HepG2 (cell line): ENCODE measurements around the gene NUBP2. TPM values are rescaled to one million over a fixed set of nuclear protein-coding genes. Genes with fewer than 3 reads are reported as not detected.

Experiments
- BCL6 ChIP-seq: IDR thresholded peaks from 2 replicates; pipeline ENCODE4 v1.6.1; 2016; ENCODE audit warnings: missing genetic modification reagents, missing compliant biosample characterization
- CHCHD3 ChIP-seq: sonication (generic); formaldehyde crosslinking; IDR thresholded peaks from 2 replicates; pipeline ENCODE4 v1.8.0; 2022; ENCODE audit warnings: mild to moderate bottlenecking, missing genetic modification reagents, moderate library complexity
- CREM ChIP-seq, 2 experiments: sonication (generic) in 1 of 2; formaldehyde crosslinking in 1 of 2; IDR thresholded peaks; 2 replicates each; pipeline versions ENCODE4 v1.4.0 to v1.6.1; 2016 to 2020; ENCODE audit warnings: antibody characterized with exemption in 1 of 2, mild to moderate bottlenecking in 1 of 2, missing genetic modification reagents in 1 of 2
- FOXK2 ChIP-seq: fragments of 450-650 bp; IDR thresholded peaks from 2 replicates; pipeline ENCODE4 v1.6.1; 2016
- KLF6 ChIP-seq: IDR thresholded peaks from 2 replicates; pipeline ENCODE4 v1.8.0; 2016; ENCODE audit warnings: missing biosample characterization, missing genetic modification reagents
- MTA3 ChIP-seq: sonication (generic); formaldehyde crosslinking; IDR thresholded peaks from 2 replicates; pipeline ENCODE4 v1.4.0; 2020; ENCODE audit warnings: missing genetic modification reagents
- PAWR ChIP-seq: sonication (generic); formaldehyde crosslinking; IDR thresholded peaks from 2 replicates; pipeline ENCODE4 v1.4.0; 2020; ENCODE audit warnings: missing genetic modification reagents, mild to moderate bottlenecking, borderline replicate concordance
- PCBP1 ChIP-seq: fragments of 200-400 bp; formaldehyde crosslinking; IDR thresholded peaks from 2 replicates; pipeline ENCODE4 v1.6.1; 2017; ENCODE audit warnings: mild to moderate bottlenecking, low read depth, low read length, borderline replicate concordance
- RORA ChIP-seq: sonication (generic); formaldehyde crosslinking; IDR thresholded peaks from 2 replicates; pipeline ENCODE4 v1.5.0; 2020; ENCODE audit warnings: mild to moderate bottlenecking, missing genetic modification reagents, moderate library complexity
- SRSF4 ChIP-seq: fragments of 200-400 bp; formaldehyde crosslinking; IDR thresholded peaks from one replicate; pipeline ENCODE4 v1.6.1; 2018; ENCODE audit warnings: mild to moderate bottlenecking, low read depth, low read length, moderate library complexity; ENCODE audit not compliant: poor library complexity, severe bottlenecking
- YY1 ChIP-seq: IDR thresholded peaks from 2 replicates; pipeline ENCODE4 v1.6.1; 2011; ENCODE audit warnings: low read length, low read depth, moderate library complexity, mild to moderate bottlenecking; ENCODE audit not compliant: insufficient read depth, insufficient replicate concordance
- ZFP41 ChIP-seq: sonication (generic); formaldehyde crosslinking; IDR thresholded peaks from 2 replicates; pipeline ENCODE4 v1.4.0; 2020; ENCODE audit warnings: mild to moderate bottlenecking, missing genetic modification reagents, borderline replicate concordance
- ZNF124 ChIP-seq: sonication (generic); formaldehyde crosslinking; IDR thresholded peaks from 2 replicates; pipeline ENCODE4 v1.4.0; 2020; ENCODE audit warnings: missing genetic modification reagents
- ZNF317 ChIP-seq: sonication (generic); formaldehyde crosslinking; IDR thresholded peaks from 2 replicates; pipeline ENCODE4 v1.5.0; 2020; ENCODE audit warnings: mild to moderate bottlenecking, missing genetic modification reagents
- ZNF335 ChIP-seq: sonication (generic); formaldehyde crosslinking; IDR thresholded peaks from 2 replicates; pipeline ENCODE4 v1.4.0; 2020; ENCODE audit warnings: missing genetic modification reagents
- ZNF350 ChIP-seq: sonication (generic); formaldehyde crosslinking; IDR thresholded peaks from 2 replicates; pipeline ENCODE4 v1.4.0; 2020; ENCODE audit warnings: mild to moderate bottlenecking, low read depth, missing genetic modification reagents, borderline replicate concordance
- ZNF446 ChIP-seq: sonication (generic); formaldehyde crosslinking; IDR thresholded peaks from 2 replicates; pipeline ENCODE4 v1.5.0; 2020; ENCODE audit warnings: mild to moderate bottlenecking, missing genetic modification reagents
- ZNF510 ChIP-seq: sonication (generic); formaldehyde crosslinking; IDR thresholded peaks from 2 replicates; pipeline ENCODE4 v1.4.0; 2020; ENCODE audit warnings: low read depth, mild to moderate bottlenecking, missing genetic modification reagents
- ZNF543 ChIP-seq: sonication (generic); formaldehyde crosslinking; IDR thresholded peaks from 2 replicates; pipeline ENCODE4 v1.4.0; 2020; ENCODE audit warnings: mild to moderate bottlenecking, missing genetic modification reagents
- ZNF615 ChIP-seq: sonication (generic); formaldehyde crosslinking; IDR thresholded peaks from 2 replicates; pipeline ENCODE4 v1.5.0; 2020; ENCODE audit warnings: mild to moderate bottlenecking, missing genetic modification reagents, borderline replicate concordance
- ZNF737 ChIP-seq: sonication (generic); formaldehyde crosslinking; IDR thresholded peaks from 2 replicates; pipeline ENCODE4 v1.5.0; 2020; ENCODE audit warnings: missing genetic modification reagents, mild to moderate bottlenecking, borderline replicate concordance
- ZNF747 ChIP-seq: sonication (generic); formaldehyde crosslinking; IDR thresholded peaks from 2 replicates; pipeline ENCODE4 v1.8.1; 2023; ENCODE audit warnings: missing genetic modification reagents, mild to moderate bottlenecking, borderline replicate concordance
- ZNF841 ChIP-seq: sonication (generic); formaldehyde crosslinking; IDR thresholded peaks from 2 replicates; pipeline ENCODE4 v1.8.1; 2023; ENCODE audit warnings: missing genetic modification reagents, borderline replicate concordance
- ZSCAN31 ChIP-seq: sonication (generic); formaldehyde crosslinking; IDR thresholded peaks from 2 replicates; pipeline ENCODE4 v1.5.0; 2020; ENCODE audit warnings: low read depth, mild to moderate bottlenecking, missing genetic modification reagents
- polyA plus RNA-seq, 8 experiments: library from polyadenylated mRNA; depleted of rRNA in 3 of 8; stranded (reverse) in 7 of 8; unstranded in 1 of 8; fragments of >200 nt; fragmentation: Illumina TruSeq in 4 of 8; extraction: Trizol in 4 of 8; gene quantifications; 2 replicates each; pipeline versions ENCODE4 v1.2.1 to v1.2.3, GENCODE V29; 2011 to 2016; ENCODE audit warnings: low read depth in 4 of 8, missing spikeins in 1 of 8, mixed read lengths in 1 of 8; ENCODE audit not compliant: insufficient read depth in 1 of 8
- total RNA-seq, 5 experiments: library from RNA; depleted of rRNA; stranded (reverse); fragments of >200 nt; fragmentation: Illumina TruSeq; extraction: Trizol; gene quantifications; 2 replicates each; pipeline ENCODE4 v1.2.3, GENCODE V29; 2016; ENCODE audit warnings: low read depth in 1 of 5
- TF ChIP-seq, protein P1 (sequence below): fragments of 450-650 bp; IDR thresholded peaks from 2 replicates; pipeline ENCODE4 v1.6.1; 2017; ENCODE audit warnings: mild to moderate bottlenecking

Gene NUBP2
- total and polyA plus RNA-seq, 2 of the 13 experiments (the other 11 are each of a cell fraction or from before 2014, with no cell fraction given), result 25.7 to 61.5 TPM

DNA sequence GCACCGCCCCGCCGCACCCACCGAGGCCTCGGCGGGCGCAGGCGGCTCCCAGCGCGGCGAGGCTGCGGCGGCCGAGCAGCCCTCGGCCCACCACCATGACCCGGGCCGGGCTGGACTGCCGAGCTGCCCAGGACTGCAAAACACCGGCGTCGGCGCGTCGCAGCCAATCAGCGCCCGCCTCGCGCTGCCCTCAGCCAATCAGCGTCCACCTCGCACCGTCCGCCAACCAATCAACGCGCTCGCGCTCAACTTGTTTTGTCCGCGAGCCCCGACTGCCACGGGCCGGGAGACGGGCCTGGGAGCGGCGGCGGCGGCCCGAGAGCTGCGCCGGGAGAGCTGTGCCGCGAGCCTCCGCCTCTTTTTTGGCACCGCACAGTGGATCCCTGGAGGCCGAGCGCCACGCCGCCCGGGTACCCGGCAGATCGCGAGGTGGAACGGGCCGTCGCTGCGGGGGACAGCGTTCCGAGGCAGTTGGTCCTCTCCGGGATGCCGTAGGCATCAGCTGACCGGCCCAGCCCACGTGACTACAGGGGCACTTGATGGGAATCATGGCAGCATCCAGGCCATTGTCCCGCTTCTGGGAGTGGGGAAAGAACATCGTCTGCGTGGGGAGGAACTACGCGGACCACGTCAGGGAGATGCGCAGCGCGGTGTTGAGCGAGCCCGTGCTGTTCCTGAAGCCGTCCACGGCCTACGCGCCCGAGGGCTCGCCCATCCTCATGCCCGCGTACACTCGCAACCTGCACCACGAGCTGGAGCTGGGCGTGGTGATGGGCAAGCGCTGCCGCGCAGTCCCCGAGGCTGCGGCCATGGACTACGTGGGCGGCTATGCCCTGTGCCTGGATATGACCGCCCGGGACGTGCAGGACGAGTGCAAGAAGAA, 44.2 kb downstream of the NUBP2 start, which contains the start of the genes FAHD1 and HAGH (continued):
- TF ChIP-seq ZNF737 (CRISPR knock-in tag) (peak; percentile 92), ZNF510 (CRISPR knock-in tag) (peak; percentile 56; the same call in 1 of the 2 replicates), BCL6 (peak; percentile 49), RORA (CRISPR knock-in tag) (no peak), ZFP41 (CRISPR knock-in tag) (no peak), ZNF446 (CRISPR knock-in tag) (peak; percentile 68; the same call in 1 of the 2 replicates), CREM (IDR thresholded peaks at IDR 0.05) (peak; percentile 43), CREM (CRISPR knock-in tag; IDR thresholded peaks at IDR 0.05) (no peak), FOXK2 (no peak), SRSF4 (no peak), MTA3 (CRISPR knock-in tag) (no peak), PCBP1 (peak; percentile 16; the same call in 1 of the 2 replicates), ZNF335 (no peak; the same call in 1 of the 2 replicates), ZNF747 (CRISPR knock-in tag) (peak; percentile 94), ZNF615 (CRISPR knock-in tag) (no peak), ZNF317 (CRISPR knock-in tag) (peak; percentile 77), PAWR (no peak), ZNF124 (CRISPR knock-in tag) (peak; percentile 69; the same call in 1 of the 2 replicates), ZNF350 (CRISPR knock-in tag) (peak; percentile 92), ZSCAN31 (CRISPR knock-in tag) (peak; percentile 92), CHCHD3 (CRISPR knock-in tag) (no peak), ZNF543 (peak; percentile 73; the same call in 1 of the 2 replicates), ZNF841 (CRISPR knock-in tag) (no peak), KLF6 (CRISPR knock-in tag) (peak; percentile 67; the same call in 1 of the 2 replicates), YY1 (peak; percentile 92)
- TF ChIP-seq, protein P1, sequence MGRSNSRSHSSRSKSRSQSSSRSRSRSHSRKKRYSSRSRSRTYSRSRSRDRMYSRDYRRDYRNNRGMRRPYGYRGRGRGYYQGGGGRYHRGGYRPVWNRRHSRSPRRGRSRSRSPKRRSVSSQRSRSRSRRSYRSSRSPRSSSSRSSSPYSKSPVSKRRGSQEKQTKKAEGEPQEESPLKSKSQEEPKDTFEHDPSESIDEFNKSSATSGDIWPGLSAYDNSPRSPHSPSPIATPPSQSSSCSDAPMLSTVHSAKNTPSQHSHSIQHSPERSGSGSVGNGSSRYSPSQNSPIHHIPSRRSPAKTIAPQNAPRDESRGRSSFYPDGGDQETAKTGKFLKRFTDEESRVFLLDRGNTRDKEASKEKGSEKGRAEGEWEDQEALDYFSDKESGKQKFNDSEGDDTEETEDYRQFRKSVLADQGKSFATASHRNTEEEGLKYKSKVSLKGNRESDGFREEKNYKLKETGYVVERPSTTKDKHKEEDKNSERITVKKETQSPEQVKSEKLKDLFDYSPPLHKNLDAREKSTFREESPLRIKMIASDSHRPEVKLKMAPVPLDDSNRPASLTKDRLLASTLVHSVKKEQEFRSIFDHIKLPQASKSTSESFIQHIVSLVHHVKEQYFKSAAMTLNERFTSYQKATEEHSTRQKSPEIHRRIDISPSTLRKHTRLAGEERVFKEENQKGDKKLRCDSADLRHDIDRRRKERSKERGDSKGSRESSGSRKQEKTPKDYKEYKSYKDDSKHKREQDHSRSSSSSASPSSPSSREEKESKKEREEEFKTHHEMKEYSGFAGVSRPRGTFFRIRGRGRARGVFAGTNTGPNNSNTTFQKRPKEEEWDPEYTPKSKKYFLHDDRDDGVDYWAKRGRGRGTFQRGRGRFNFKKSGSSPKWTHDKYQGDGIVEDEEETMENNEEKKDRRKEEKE, result no peak
